ENCODE measurements around the gene LDHD.

LDHD gene

GRCh38 chr16:75070012-75070841 is 46.4 kb downstream of the LDHD start:
- Histone ChIP-seq H3K9me3 (ENCODE audit: control insufficient read depth, insufficient read depth, low read length) (no peaks in the 10 kb centered on the region), H3K4me2 (ENCODE audit: low read length) (no peak overlapping the region), H3F3A (ENCODE audit: control insufficient read depth, insufficient read depth) (peaks cover 3% of the 10 kb centered on the region; the same call in 1 of the 2 replicates), H3K36me3 (ENCODE audit: control insufficient read depth, low read length) (no peaks in the 10 kb centered on the region), H3K4me3 (ENCODE audit: low read length) (no peak overlapping the region), H3K9me2 (replicated peaks; ENCODE audit: control insufficient read depth, low read length) (no peaks in the 10 kb centered on the region), H4K20me1 (ENCODE audit: control insufficient read depth, insufficient read depth, low read depth, low read length) (no peaks in the 10 kb centered on the region; the same call in 1 of the 2 replicates), H3K79me2 (ENCODE audit: control insufficient read depth, low read length) (peaks cover 6% of the 10 kb centered on the region; the same call in 1 of the 2 replicates), H3K27ac (ENCODE audit: low read depth, low read length) (no peak overlapping the region), H3K4me1 (ENCODE audit: control insufficient read depth, low read length) (peaks cover 32% of the 10 kb centered on the region), H3K27me3 (ENCODE audit: control insufficient read depth, low read length) (no peaks in the 10 kb centered on the region)
- no peak for TF ChIP-seq EZH2phosphoT487 (IDR thresholded peaks at IDR 0.05; ENCODE audit: borderline replicate concordance, low read length)
- TF ChIP-seq CTCF (IDR thresholded peaks at IDR 0.05; ENCODE audit: low read depth, low read length, poor library complexity, severe bottlenecking), result no peak

GRCh38 chr16:75068085-75069031 is 48.2 kb downstream of the LDHD start:
- Histone ChIP-seq H3K9me3 (ENCODE audit: control insufficient read depth, insufficient read depth, low read length) (no peaks in the 10 kb centered on the region), H3K4me2 (ENCODE audit: low read length) (no peak overlapping the region), H3F3A (ENCODE audit: control insufficient read depth, insufficient read depth) (no peaks in the 10 kb centered on the region), H4K20me1 (ENCODE audit: control insufficient read depth, insufficient read depth, low read depth, low read length) (no peaks in the 10 kb centered on the region; the same call in 1 of the 2 replicates), H3K9me2 (replicated peaks; ENCODE audit: control insufficient read depth, low read length) (no peaks in the 10 kb centered on the region), H3K79me2 (ENCODE audit: control insufficient read depth, low read length) (no peaks in the 10 kb centered on the region), H3K4me3 (ENCODE audit: low read length) (no peak overlapping the region), H3K27me3 (ENCODE audit: control insufficient read depth, low read length) (no peaks in the 10 kb centered on the region), H3K27ac (ENCODE audit: low read depth, low read length) (no peak overlapping the region), H3K4me1 (ENCODE audit: control insufficient read depth, low read length) (peaks cover 21% of the 10 kb centered on the region), H3K36me3 (ENCODE audit: control insufficient read depth, low read length) (no peaks in the 10 kb centered on the region)
- no peak for TF ChIP-seq CTCF (IDR thresholded peaks at IDR 0.05; ENCODE audit: low read depth, low read length, poor library complexity, severe bottlenecking)
- TF ChIP-seq EZH2phosphoT487 (IDR thresholded peaks at IDR 0.05; ENCODE audit: borderline replicate concordance, low read length), result no peak

- Histone ChIP-seq H3K4me2 (ENCODE audit: low read length) (no peak overlapping the region), H4K20me1 (ENCODE audit: control insufficient read depth, insufficient read depth, low read depth, low read length) (no peaks in the 10 kb centered on the region; the same call in 1 of the 2 replicates), H3K9me2 (replicated peaks; ENCODE audit: control insufficient read depth, low read length) (no peaks in the 10 kb centered on the region), H3K27ac (ENCODE audit: low read depth, low read length) (no peak overlapping the region), H3K9me3 (ENCODE audit: control insufficient read depth, insufficient read depth, low read length) (no peaks in the 10 kb centered on the region), H3K36me3 (ENCODE audit: control insufficient read depth, low read length) (no peaks in the 10 kb centered on the region), H3F3A (ENCODE audit: control insufficient read depth, insufficient read depth) (no peaks in the 10 kb centered on the region), H3K4me3 (ENCODE audit: low read length) (no peak overlapping the region), H3K27me3 (ENCODE audit: control insufficient read depth, low read length) (no peaks in the 10 kb centered on the region), H3K4me1 (ENCODE audit: control insufficient read depth, low read length) (peaks cover 20% of the 10 kb centered on the region), H3K79me2 (ENCODE audit: control insufficient read depth, low read length) (no peaks in the 10 kb centered on the region)
- TF ChIP-seq EZH2phosphoT487 (IDR thresholded peaks at IDR 0.05; ENCODE audit: borderline replicate concordance, low read length), result no peak
Observed at GRCh38 chr16:75066861-75067447, 49.6 kb downstream of the LDHD start.
